GM19035 (cell line): Measurements from ENCODE around the gene ANKRD23.

Experiments
- ATAC-seq: cut with Tn5 transposase; IDR thresholded peaks from one replicate; pipeline ENCODE4 v1.9.1; 2021; ENCODE audit not compliant: unreplicated experiment

ANKRD23 gene

GRCh38 chr2:96877631-96878092 lies 33.8 kb upstream of the ANKRD23 start:
- no peak for ATAC-seq

GRCh38 chr2:96877042-96877451 lies 33.2 kb upstream of the ANKRD23 start:
- no peak for ATAC-seq

GRCh38 chr2:96876269-96877041 lies 32.6 kb upstream of the ANKRD23 start:
- ATAC-seq, result no peak

- no peak for ATAC-seq
These were observed 31.9 kb upstream of the ANKRD23 start for GRCh38 chr2:96875498-96876268.

- ATAC-seq, result peak; percentile 54
These were observed 30.5 kb upstream of the ANKRD23 start for GRCh38 chr2:96874198-96874831.

GRCh38 chr2:96873651-96874096 lies 29.9 kb upstream of the ANKRD23 start:
- no peak for ATAC-seq

- ATAC-seq, result no peak
These were observed 28.9 kb upstream of the ANKRD23 start for GRCh38 chr2:96872591-96873349.

- ATAC-seq, result no peak
These were observed 26.9 kb upstream of the ANKRD23 start for GRCh38 chr2:96870626-96871255.

- no peak for ATAC-seq
These were observed 26.2 kb upstream of the ANKRD23 start, which contains the start of gene SEMA4C for GRCh38 chr2:96869822-96870625. SEMA4C (minus strand) TSS chr2:96870080; CDS start chr2:96867886, 2,194 bp downstream.

GRCh38 chr2:96869281-96869821 lies 25.5 kb upstream of the ANKRD23 start:
- ATAC-seq, result no peak

GRCh38 chr2:96868555-96869280 lies 24.9 kb upstream of the ANKRD23 start:
- ATAC-seq, result no peak

GRCh38 chr2:96867756-96868554 lies 24.1 kb upstream of the ANKRD23 start:
- no peak for ATAC-seq

GRCh38 chr2:96866986-96867755 lies 23.4 kb upstream of the ANKRD23 start:
- no peak for ATAC-seq

- no peak for ATAC-seq
These were observed 22.8 kb upstream of the ANKRD23 start for GRCh38 chr2:96866586-96866985.

GRCh38 chr2:96866149-96866548 lies 22.3 kb upstream of the ANKRD23 start:
- no peak for ATAC-seq

GRCh38 chr2:96865654-96866053 lies 21.8 kb upstream of the ANKRD23 start:
- no peak for ATAC-seq
